ENCODE data around the gene MPP3. TPM values are rescaled to one million over a fixed set of nuclear protein-coding genes. Genes with fewer than 3 reads are reported as not detected.

MPP3 gene
- total RNA-seq, 1 experiment from 2014 or later, result 34.3 TPM

GRCh38 chr17:43774304-43775250 lies 58.4 kb downstream of the MPP3 start:
- Histone ChIP-seq H3K79me2 (ENCODE audit: low read length) (peaks cover 35% of the 10 kb centered on the region), H3K4me2 (ENCODE audit: low read length) (no peak overlapping the region), H3K27me3 (ENCODE audit: low read length) (no peaks in the 10 kb centered on the region), H3K36me3 (ENCODE audit: low read depth, low read length) (peaks cover 47% of the 10 kb centered on the region), H3K9ac (ENCODE audit: low read length) (no peak overlapping the region), H3K4me1 (ENCODE audit: insufficient read depth, low read length) (peaks cover 10% of the 10 kb centered on the region; the same call in 1 of the 2 replicates), H3K27ac (ENCODE audit: low read length) (no peak overlapping the region), H2AFZ (ENCODE audit: low read length) (no peak overlapping the region), H4K20me1 (ENCODE audit: low read length) (peaks cover 21% of the 10 kb centered on the region), H3K9me2 (replicated peaks; ENCODE audit: low read length) (no peaks in the 10 kb centered on the region), H3K9me3 (ENCODE audit: low read length) (no peaks in the 10 kb centered on the region), H3F3A (ENCODE audit: low read length, unreplicated experiment) (no peaks in the 10 kb centered on the region), H3K4me3 (ENCODE audit: low read length) (no peak overlapping the region)
- ChIA-PET POLR2A (ENCODE audit: unreplicated experiment) (no interaction called here), CTCF (no interaction called here)
- no peak for DNase-seq
- no peak for TF ChIP-seq EZH2 (IDR thresholded peaks at IDR 0.05; ENCODE audit: low read length, unreplicated experiment)
- TF ChIP-seq CTCF (conservative IDR thresholded peaks at IDR 0.05; ENCODE audit: low read depth, low read length), result no peak
- TF ChIP-seq EZH2phosphoT487 (IDR thresholded peaks at IDR 0.05; ENCODE audit: borderline replicate concordance, low read length), result no peak
- no TSS peak for BruUV-seq (replicated peaks)
- intact Hi-C loops (cut with micrococcal nuclease), result no loop called here
- ATAC-seq, result no peak

DNA sequence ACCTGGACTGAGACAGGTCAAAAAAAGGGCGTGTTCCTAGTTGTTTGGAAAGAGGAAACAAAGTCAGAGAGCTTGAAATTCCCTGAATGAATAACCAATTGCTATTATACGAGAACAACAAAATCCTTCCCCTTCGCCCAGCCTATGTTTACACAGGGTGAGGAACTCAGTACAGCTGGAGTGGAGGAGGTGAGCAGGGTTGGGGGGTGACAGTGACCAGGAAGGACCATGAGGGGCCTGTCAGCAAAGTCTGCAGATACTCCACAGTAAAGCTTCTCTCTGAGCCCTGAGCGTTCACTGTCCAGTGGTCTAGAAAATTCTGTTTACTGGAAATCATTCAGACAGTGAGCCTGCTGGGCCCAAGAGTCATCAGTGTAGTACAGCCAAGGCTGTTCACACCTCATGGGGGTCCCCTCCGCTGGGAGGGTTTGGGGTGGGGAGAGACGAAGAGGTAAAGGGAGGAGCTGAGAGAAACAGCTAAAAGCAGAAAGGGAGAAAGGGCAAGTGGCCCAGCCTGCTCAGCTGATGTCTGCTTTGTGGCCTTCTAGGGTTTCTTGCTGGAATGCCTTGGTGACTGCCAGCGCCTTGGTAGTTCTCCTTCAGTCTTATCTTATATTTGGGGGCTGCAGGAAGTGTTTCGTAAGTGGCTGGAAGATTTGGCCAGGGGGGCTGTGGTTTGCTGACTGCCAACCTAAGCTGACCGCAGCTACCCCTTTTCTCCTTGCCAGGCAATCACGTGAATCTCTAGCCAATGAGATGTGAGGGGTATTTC lies 59.9 kb downstream of the MPP3 start:
- no peaks in the 10 kb centered on the region for H3F3A ChIP-seq (ENCODE audit: low read length, unreplicated experiment)
- intact Hi-C loops (cut with micrococcal nuclease), result no loop called here
- no TSS peak for BruUV-seq (replicated peaks)
- no peaks in the 10 kb centered on the region for H3K9me2 ChIP-seq (replicated peaks; ENCODE audit: low read length)
- H3K36me3 ChIP-seq (ENCODE audit: low read depth, low read length), result peaks cover 53% of the 10 kb centered on the region
- peaks cover 21% of the 10 kb centered on the region for H4K20me1 ChIP-seq (ENCODE audit: low read length)
- H3K79me2 ChIP-seq (ENCODE audit: low read length), result peaks cover 31% of the 10 kb centered on the region
- ChIA-PET POLR2A (ENCODE audit: unreplicated experiment) (interaction anchor here (0.5 to 0.7 kb wide), 2 partner anchors 19 to 405 kb away, joined by 4 read pairs; no protein-coding TSS in a partner anchor), CTCF (no interaction called here)
- no peak for TF ChIP-seq CTCF (conservative IDR thresholded peaks at IDR 0.05; ENCODE audit: low read depth, low read length)
- no peak for TF ChIP-seq EZH2 (IDR thresholded peaks at IDR 0.05; ENCODE audit: low read length, unreplicated experiment)
- TF ChIP-seq EZH2phosphoT487 (IDR thresholded peaks at IDR 0.05; ENCODE audit: borderline replicate concordance, low read length), result no peak
- no peak overlapping the region for H3K27ac ChIP-seq (ENCODE audit: low read length)
- 0 out of 2 replicates have a peak, but pooled peaks cover 4% of the 10 kb centered on the region for H3K4me1 ChIP-seq (ENCODE audit: insufficient read depth, low read length)
- no peak overlapping the region for H2AFZ ChIP-seq (ENCODE audit: low read length)
- no peak for ATAC-seq
- H3K9me3 ChIP-seq (ENCODE audit: low read length), result no peaks in the 10 kb centered on the region
- H3K27me3 ChIP-seq (ENCODE audit: low read length), result no peaks in the 10 kb centered on the region
- H3K4me2 ChIP-seq (ENCODE audit: low read length), result no peak overlapping the region
- no peak overlapping the region for H3K4me3 ChIP-seq (ENCODE audit: low read length)
- no peak for DNase-seq
- no peak overlapping the region for H3K9ac ChIP-seq (ENCODE audit: low read length)
